ENCODE measurements around the gene PDLIM5. TPM values are rescaled to one million over a fixed set of nuclear protein-coding genes. Genes with fewer than 3 reads are reported as not detected.
"Not testable (repeated sequence)": the region's sequence is repeated elsewhere in the genome, so short reads cannot be mapped to it uniquely, and the experiment has no call there.

PDLIM5 gene
- total RNA-seq, 1 experiment from 2014 or later, result 58.0 TPM

DNA sequence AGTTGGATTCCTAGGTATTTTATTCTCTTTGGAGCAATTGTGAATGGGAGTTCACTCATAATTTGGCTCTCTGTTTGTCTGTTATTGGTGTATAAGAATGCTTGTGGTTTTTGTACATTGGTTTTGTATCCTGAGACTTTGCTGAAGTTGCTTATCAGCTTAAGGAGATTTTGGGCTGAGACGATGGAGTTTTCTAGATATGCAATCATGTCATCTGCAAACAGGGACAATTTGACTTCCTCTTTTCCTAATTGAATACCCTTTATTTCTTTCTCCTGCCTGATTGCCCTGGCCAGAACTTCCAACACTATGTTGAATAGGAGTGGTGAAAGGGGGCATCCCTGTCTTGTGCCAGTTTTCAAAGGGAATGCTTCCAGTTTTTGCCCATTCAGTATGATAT is 105.9 kb downstream of the PDLIM5 start:
- H3K27me3 Mint-ChIP-seq (ENCODE audit: low read depth); H3T11ph ChIP-seq (ENCODE audit: low read length); DNase-seq; H3K4me1 ChIP-seq (ENCODE audit: insufficient read depth, low read length); H4K8ac ChIP-seq (replicated peaks; ENCODE audit: insufficient read length, low read depth, low read length); H3K4me1 Mint-ChIP-seq; H3K14ac ChIP-seq (ENCODE audit: insufficient read depth, low read length); H2BK120ac ChIP-seq (ENCODE audit: low read depth, low read length, poor library complexity, severe bottlenecking); H3K79me2 ChIP-seq (ENCODE audit: insufficient read depth, low read length); H4K20me1 ChIP-seq (ENCODE audit: control insufficient read depth, insufficient read depth, insufficient read length); H3K27ac Mint-ChIP-seq; H3K56ac ChIP-seq (ENCODE audit: insufficient read length, low read depth, low read length); H3K23me2 ChIP-seq (ENCODE audit: insufficient read length, low read depth, low read length, poor library complexity, severe bottlenecking); H3K27me3 ChIP-seq (ENCODE audit: insufficient read depth, low read length); H2BK5ac ChIP-seq (ENCODE audit: insufficient read length, low read length); H3K4me2 ChIP-seq (ENCODE audit: insufficient read depth, insufficient read length, low read length); H3K9ac ChIP-seq (ENCODE audit: extremely low read depth, insufficient read length, low read length); H4K91ac ChIP-seq (ENCODE audit: insufficient read length, low read depth, low read length); H2BK15ac ChIP-seq (ENCODE audit: low read depth, low read length); H3K18ac ChIP-seq (ENCODE audit: insufficient read length, low read depth, low read length); H2BK20ac ChIP-seq (ENCODE audit: low read depth, low read length, poor library complexity, severe bottlenecking); H2AK5ac ChIP-seq (ENCODE audit: insufficient read length, low read length); H2BK12ac ChIP-seq (ENCODE audit: insufficient read length, low read depth, low read length); H2AFZ ChIP-seq (ENCODE audit: low read length); H4K5ac ChIP-seq (ENCODE audit: insufficient read length, low read depth, low read length); H3K79me1 ChIP-seq (ENCODE audit: insufficient read depth, low read depth, low read length, poor library complexity, severe bottlenecking); H3K9me3 Mint-ChIP-seq; H3K23ac ChIP-seq (ENCODE audit: insufficient read length, low read depth, low read length); H3K9me3 ChIP-seq (ENCODE audit: control insufficient read depth, low read depth, low read length); H3K4me3 Mint-ChIP-seq; H3K27ac ChIP-seq (ENCODE audit: insufficient read length, low read depth, low read length); H3K36me3 Mint-ChIP-seq (ENCODE audit: insufficient read depth in 1 of 3, low read depth in 3 of 3); H3K4ac ChIP-seq (ENCODE audit: low read depth, low read length): not testable (repeated sequence)
- WGBS (ENCODE audit: extremely low coverage, insufficient read length, low lambda C conversion rate), result no CpG with 5 or more reads among the region's 1 CpG

Measured in H9 (cell line).